Prostate gland (tissue), 2 donors: ENCODE results near the gene KCTD21. TPM values are rescaled to one million over a fixed set of nuclear protein-coding genes. Genes with fewer than 3 reads are reported as not detected.

Source experiments
- DNase-seq: peaks from one replicate; pipeline ENCODE4 v3.0.0-alpha.2; 2019; ENCODE audit warnings: low spot score
- H3K27ac ChIP-seq, 2 donors: fragments of 200-600 bp; sonication (generic); 2 replicates each; pipeline ENCODE4 v1.5.1; 2017 to 2019
- H3K27me3 ChIP-seq: fragments of 200-600 bp; sonication (generic); replicated peaks from 2 replicates; pipeline ENCODE4 v1.5.1; 2019; ENCODE audit not compliant: insufficient read depth
- H3K36me3 ChIP-seq, 2 donors: fragments of 200-600 bp; sonication (generic); 1 replicate in 1 of 2; 2 replicates in 1 of 2; pipeline versions ENCODE4 v1.5.1 to v1.8.1; 2017 to 2019
- H3K4me1 ChIP-seq: fragments of 200-600 bp; sonication (generic); replicated peaks from 2 replicates; pipeline ENCODE4 v1.5.1; 2019
- H3K4me3 ChIP-seq, 2 donors: fragments of 200-600 bp; sonication (generic); 2 replicates each; pipeline ENCODE4 v1.5.1; 2017 to 2019
- H3K9me3 ChIP-seq: fragments of 200-600 bp; sonication (generic); 2 replicates; pipeline ENCODE4 v1.5.1; 2017
- POLR2A ChIP-seq: fragments of 450-650 bp; IDR thresholded peaks from one replicate; pipeline ENCODE4 v1.6.1; 2016; ENCODE audit warnings: antibody characterized with exemption, mild to moderate bottlenecking
- POLR2AphosphoS5 ChIP-seq: sonication (generic); formaldehyde crosslinking; IDR thresholded peaks from one replicate; pipeline ENCODE4 v1.6.1; 2017; ENCODE audit warnings: antibody characterized with exemption
- WGBS: methylation state at CpG from one replicate; pipeline ENCODE4 v1.1.5; 2018; 5-methylcytosine and 5-hydroxymethylcytosine counted together
- intact Hi-C: fragments of 100-400 bp; cut with DNase I; formaldehyde crosslinking; loops from one replicate; pipeline ENCODE4 v1.14.2; 2022
- total RNA-seq, 2 donors: library from RNA; depleted of rRNA; stranded (reverse); fragments of >200 nt; gene quantifications; one replicate each; pipeline ENCODE4 v1.1.0, GENCODE V29; 2016
- TF ChIP-seq, protein P1 (sequence below), 4 experiments: fragments of 200-600 bp in 2 of 4; fragments of 450-650 bp in 2 of 4; sonication (generic) in 2 of 4; IDR thresholded peaks; 1 replicate in 3 of 4; 2 replicates in 1 of 4; pipeline ENCODE4 v1.5.1; 2016 to 2019; ENCODE audit warnings: antibody characterized with exemption in 4 of 4, mild to moderate bottlenecking in 2 of 4, moderate library complexity in 2 of 4

KCTD21 gene
- total RNA-seq, 2 donors from 2014 or later: 7.3 to 12.2 TPM

DNA sequence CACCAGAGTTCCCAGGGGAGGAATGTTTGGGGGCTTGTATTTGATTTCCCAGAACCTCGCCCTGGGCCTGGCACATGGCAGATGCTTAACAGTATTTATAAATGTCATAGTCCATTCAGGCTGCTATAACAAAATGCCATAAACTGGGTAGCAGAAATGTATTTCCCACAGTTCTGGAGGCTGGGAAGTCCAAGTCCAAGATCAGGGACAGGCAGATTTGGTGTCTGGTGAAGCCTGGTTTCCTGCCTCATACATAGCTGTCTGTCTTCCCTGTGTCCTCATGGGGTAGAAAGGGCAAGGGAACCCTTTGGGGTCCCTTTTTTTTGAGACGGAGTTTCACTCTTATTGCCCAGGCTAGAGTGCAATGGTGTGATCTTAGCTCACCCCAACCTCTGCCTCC is 24.0 kb downstream of the KCTD21 start:
- intact Hi-C loops: no loop called here
- Histone ChIP-seq H3K27me3 (no peaks in the 10 kb centered on the region), H3K27ac (no peak overlapping the region), H3K36me3 (no peaks in the 10 kb centered on the region), H3K9me3 (no peaks in the 10 kb centered on the region), H3K4me3 (no peak overlapping the region), H3K4me1 (no peaks in the 10 kb centered on the region)
- no peak for DNase-seq
- WGBS: 100% methylated on average over 2 of the region's 2 CpGs
- TF ChIP-seq POLR2AphosphoS5 (no peak), POLR2A (no peak)
- TF ChIP-seq, protein P1, sequence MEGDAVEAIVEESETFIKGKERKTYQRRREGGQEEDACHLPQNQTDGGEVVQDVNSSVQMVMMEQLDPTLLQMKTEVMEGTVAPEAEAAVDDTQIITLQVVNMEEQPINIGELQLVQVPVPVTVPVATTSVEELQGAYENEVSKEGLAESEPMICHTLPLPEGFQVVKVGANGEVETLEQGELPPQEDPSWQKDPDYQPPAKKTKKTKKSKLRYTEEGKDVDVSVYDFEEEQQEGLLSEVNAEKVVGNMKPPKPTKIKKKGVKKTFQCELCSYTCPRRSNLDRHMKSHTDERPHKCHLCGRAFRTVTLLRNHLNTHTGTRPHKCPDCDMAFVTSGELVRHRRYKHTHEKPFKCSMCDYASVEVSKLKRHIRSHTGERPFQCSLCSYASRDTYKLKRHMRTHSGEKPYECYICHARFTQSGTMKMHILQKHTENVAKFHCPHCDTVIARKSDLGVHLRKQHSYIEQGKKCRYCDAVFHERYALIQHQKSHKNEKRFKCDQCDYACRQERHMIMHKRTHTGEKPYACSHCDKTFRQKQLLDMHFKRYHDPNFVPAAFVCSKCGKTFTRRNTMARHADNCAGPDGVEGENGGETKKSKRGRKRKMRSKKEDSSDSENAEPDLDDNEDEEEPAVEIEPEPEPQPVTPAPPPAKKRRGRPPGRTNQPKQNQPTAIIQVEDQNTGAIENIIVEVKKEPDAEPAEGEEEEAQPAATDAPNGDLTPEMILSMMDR (IDR thresholded peaks at IDR 0.05): no peak

DNA sequence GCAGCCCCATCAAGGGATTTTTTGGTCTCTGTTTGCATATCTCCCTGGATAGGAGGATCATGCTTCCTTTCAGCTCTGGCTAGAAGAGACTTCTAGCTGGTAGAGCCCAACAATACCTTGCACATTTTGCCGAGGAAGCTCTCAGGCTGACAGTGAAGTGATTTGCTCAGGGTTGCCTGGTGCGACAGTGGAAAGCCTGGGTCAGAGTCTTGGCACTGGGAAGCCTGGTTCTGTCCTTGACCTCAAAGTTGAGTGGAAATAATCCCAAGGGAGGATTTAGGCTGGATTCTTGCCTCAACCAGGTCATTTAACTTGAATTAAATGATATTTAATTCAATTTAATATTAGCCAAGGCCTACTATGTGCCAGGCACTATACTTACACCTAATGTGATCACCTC is 24.6 kb downstream of the KCTD21 start:
- Histone ChIP-seq H3K27ac (no peak overlapping the region), H3K9me3 (no peaks in the 10 kb centered on the region), H3K4me1 (no peaks in the 10 kb centered on the region), H3K4me3 (no peak overlapping the region), H3K36me3 (no peaks in the 10 kb centered on the region), H3K27me3 (no peaks in the 10 kb centered on the region)
- WGBS: 56% methylated on average over 2 of the region's 2 CpGs
- intact Hi-C loops: no loop called here
- TF ChIP-seq POLR2A (no peak), POLR2AphosphoS5 (no peak)
- TF ChIP-seq, protein P1 (IDR thresholded peaks at IDR 0.05): no peak
- no peak for DNase-seq

DNA sequence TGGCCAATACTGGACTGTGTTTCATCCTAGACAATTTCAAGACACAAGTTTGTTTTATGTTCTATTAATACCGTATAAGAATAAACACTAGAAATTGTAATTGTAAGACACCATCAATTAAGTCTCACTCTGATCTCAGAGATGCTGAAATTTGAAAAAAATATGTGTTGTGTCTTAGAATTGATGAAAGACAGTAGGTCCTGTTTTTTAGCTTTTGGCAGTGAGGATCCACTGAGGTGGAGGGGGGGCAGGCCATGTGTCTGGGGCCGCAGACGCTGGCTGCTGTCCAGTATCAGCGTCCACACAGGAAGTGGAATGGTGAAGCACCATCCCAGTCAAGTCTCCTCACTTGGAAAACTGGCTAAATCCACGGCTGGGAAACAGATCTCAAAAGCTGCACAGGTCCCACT is 26.5 kb downstream of the KCTD21 start:
- intact Hi-C loops: no loop called here
- no peak overlapping the region for H3K4me3 ChIP-seq
- DNase-seq: no peak
- H3K27ac ChIP-seq: no peak overlapping the region
- H3K9me3 ChIP-seq: no peaks in the 10 kb centered on the region
- TF ChIP-seq POLR2A (no peak), POLR2AphosphoS5 (no peak)
- TF ChIP-seq, protein P1 (IDR thresholded peaks at IDR 0.05): no peak
- H3K27me3 ChIP-seq: no peaks in the 10 kb centered on the region
- WGBS: 22% methylated on average over 5 of the region's 5 CpGs
- H3K36me3 ChIP-seq: no peaks in the 10 kb centered on the region
- no peaks in the 10 kb centered on the region for H3K4me1 ChIP-seq

- no peak overlapping the region for H3K27ac ChIP-seq
Observed at GRCh38 chr11:78161346-78161745, 27.1 kb downstream of the KCTD21 start.

DNA sequence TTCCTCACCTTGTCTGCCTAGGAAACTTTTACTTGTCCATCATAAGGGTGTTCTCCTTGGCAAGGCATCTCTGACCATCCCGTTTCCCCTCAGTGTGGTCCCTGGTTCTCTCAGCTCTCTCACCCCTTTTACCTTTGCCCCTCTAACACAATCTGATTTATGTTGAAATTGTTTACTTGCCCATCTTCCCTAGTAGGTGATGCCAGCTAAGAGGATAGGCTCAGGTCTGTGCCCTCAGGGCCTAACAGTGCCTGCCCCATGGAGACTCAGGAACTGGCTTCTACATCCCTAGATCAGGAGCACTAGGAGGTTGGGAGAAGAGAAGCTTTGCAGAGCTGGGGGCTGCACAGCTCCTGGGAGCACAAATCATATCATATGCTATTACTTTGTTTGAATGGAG is 27.9 kb downstream of the KCTD21 start:
- Histone ChIP-seq H3K27me3 (no peaks in the 10 kb centered on the region), H3K36me3 (no peaks in the 10 kb centered on the region), H3K9me3 (no peaks in the 10 kb centered on the region), H3K4me3 (no peak overlapping the region), H3K4me1 (no peaks in the 10 kb centered on the region), H3K27ac (no peak overlapping the region)
- no peak for DNase-seq
- 94% methylated on average over 1 of the region's 1 CpG for WGBS
- TF ChIP-seq, protein P1 (IDR thresholded peaks at IDR 0.05): no peak
- TF ChIP-seq POLR2A (no peak), POLR2AphosphoS5 (no peak)
- intact Hi-C loops: no loop called here

More at GRCh38 chr11:78161346-78161745, 27.1 kb downstream of the KCTD21 start:
- Histone ChIP-seq H3K9me3 (no peaks in the 10 kb centered on the region), H3K4me3 (no peak overlapping the region), H3K36me3 (no peaks in the 10 kb centered on the region), H3K27me3 (no peaks in the 10 kb centered on the region), H3K4me1 (no peaks in the 10 kb centered on the region)
- TF ChIP-seq POLR2AphosphoS5: no peak
- TF ChIP-seq, protein P1 (IDR thresholded peaks at IDR 0.05): no peak
- no peak for TF ChIP-seq POLR2A
- intact Hi-C loops: no loop called here
- DNase-seq: no peak
- 100% methylated on average over 2 of the region's 2 CpGs for WGBS
